ENCODE measurements around the gene AFAP1. TPM values are rescaled to one million over a fixed set of nuclear protein-coding genes. Genes with fewer than 3 reads are reported as not detected.

Gene AFAP1
- total and polyA plus RNA-seq, 2 of the 4 experiments (the other 2 are of a cell fraction): 48.2 to 80.9 TPM

DNA sequence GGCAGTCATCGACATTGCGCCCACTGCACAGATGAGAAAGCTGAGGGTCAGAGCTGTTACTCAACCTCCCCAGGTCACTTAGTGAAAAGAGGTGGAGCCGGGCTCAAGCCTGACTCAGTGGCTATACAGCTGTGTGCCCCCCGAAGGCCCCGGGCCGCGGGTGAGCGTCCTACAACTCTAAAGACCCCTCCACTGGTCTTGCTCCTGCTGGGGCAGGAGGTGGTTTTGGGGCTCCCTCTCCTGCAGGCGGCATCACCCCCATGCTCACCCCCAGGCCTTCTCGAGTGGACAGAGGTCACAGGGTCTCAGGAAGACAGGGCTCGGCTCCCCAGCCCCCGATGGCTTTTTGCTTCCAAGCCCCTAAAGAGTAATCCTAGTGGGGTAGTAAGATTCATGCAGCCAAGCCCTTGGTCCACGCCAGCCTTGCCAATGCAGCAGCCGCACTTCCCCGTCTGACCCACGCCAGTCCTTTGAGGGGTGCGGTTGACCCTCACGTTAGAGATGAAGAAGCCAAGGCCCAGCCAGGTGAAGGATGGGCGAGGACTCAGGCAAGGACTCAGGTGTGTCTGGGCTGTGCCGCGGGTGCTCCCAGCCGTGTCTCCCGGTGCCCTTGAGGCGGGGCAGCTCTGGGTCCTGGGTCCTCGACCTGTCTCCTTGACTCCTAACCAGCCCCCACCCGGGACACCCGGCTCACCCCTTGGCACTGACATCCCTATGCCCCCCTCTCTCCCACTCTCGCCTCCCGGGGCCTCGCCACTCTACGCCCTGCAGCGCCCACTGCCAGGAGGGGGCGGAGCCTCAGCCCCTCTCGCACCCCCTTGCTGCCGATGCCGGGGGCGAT lies 200.4 kb downstream of the AFAP1 start (continued):
- TF ChIP-seq FOS (IDR thresholded peaks at IDR 0.05; ENCODE audit: low read depth, low read length): no peak

DNA sequence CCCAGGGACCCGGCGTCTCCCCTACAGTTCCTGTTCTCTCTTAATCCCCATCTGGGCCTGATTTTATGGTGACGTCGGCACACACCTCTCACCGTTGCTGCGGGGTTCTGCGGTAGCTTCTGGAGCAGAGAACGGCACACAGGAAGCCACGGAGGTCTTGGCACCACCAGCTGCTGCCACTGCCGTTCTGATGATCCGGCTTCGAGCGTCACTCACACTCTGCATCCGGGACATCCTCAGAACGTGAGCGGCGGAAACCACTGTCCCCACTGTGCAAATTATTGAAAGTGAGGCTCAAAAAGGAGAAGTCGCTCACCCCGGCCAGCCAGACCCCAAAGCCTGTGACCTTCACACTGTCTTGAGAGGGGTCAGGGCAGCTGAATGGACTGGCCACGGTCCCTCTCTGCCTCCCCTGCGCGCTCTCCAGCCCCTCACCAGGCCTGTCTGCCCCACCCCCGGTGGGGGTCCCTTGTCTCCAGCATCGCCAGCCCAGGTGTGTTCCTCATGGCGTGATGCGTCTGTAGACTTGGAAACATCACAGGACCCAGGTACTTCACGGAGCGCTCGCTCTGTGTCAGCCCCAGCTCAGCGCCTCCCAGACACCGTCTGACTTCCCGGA lies 201.1 kb downstream of the AFAP1 start:
- no peak for ATAC-seq (ENCODE audit: low read depth)
- CTCF ChIA-PET: no interaction called here
- TF ChIP-seq CEBPB (IDR thresholded peaks at IDR 0.05; ENCODE audit: low read depth, low read length) (no peak), RFX5 (IDR thresholded peaks at IDR 0.05; ENCODE audit: low read depth, low read length) (no peak), FOS (IDR thresholded peaks at IDR 0.05; ENCODE audit: low read depth, low read length) (no peak), POLR2A (IDR thresholded peaks at IDR 0.05; ENCODE audit: low read depth, low read length) (no peak), BHLHE40 (IDR thresholded peaks at IDR 0.05; ENCODE audit: low read depth, low read length) (no peak), MAFK (IDR thresholded peaks at IDR 0.05; ENCODE audit: low read depth, low read length) (no peak), RAD21 (IDR thresholded peaks at IDR 0.05; ENCODE audit: low read length) (no peak), MXI1 (IDR thresholded peaks at IDR 0.05; ENCODE audit: borderline replicate concordance, low read depth, low read length) (no peak), SMC3 (IDR thresholded peaks at IDR 0.05; ENCODE audit: low read depth, low read length) (no peak), RCOR1 (IDR thresholded peaks at IDR 0.05; ENCODE audit: insufficient replicate concordance, low read length) (no peak), NFE2L2 (IDR thresholded peaks at IDR 0.05; ENCODE audit: low read depth, low read length) (no peak), MAZ (IDR thresholded peaks at IDR 0.05; ENCODE audit: borderline replicate concordance, low read depth, low read length) (no peak), CHD1 (IDR thresholded peaks at IDR 0.05; ENCODE audit: low read depth, low read length) (no peak)
- TF ChIP-seq, protein P1, sequence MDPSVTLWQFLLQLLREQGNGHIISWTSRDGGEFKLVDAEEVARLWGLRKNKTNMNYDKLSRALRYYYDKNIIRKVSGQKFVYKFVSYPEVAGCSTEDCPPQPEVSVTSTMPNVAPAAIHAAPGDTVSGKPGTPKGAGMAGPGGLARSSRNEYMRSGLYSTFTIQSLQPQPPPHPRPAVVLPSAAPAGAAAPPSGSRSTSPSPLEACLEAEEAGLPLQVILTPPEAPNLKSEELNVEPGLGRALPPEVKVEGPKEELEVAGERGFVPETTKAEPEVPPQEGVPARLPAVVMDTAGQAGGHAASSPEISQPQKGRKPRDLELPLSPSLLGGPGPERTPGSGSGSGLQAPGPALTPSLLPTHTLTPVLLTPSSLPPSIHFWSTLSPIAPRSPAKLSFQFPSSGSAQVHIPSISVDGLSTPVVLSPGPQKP (IDR thresholded peaks at IDR 0.05; ENCODE audit: borderline replicate concordance, low read depth, low read length): no peak
- TF ChIP-seq, protein P2, sequence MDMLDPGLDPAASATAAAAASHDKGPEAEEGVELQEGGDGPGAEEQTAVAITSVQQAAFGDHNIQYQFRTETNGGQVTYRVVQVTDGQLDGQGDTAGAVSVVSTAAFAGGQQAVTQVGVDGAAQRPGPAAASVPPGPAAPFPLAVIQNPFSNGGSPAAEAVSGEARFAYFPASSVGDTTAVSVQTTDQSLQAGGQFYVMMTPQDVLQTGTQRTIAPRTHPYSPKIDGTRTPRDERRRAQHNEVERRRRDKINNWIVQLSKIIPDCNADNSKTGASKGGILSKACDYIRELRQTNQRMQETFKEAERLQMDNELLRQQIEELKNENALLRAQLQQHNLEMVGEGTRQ (IDR thresholded peaks at IDR 0.05; ENCODE audit: low read depth, low read length): no peak

More for the DNA sequence above, 201.1 kb downstream of the AFAP1 start:
- Histone ChIP-seq H3K56ac (ENCODE audit: extremely low read depth, insufficient read depth, low read length) (no peak overlapping the region), H3K18ac (ENCODE audit: low read depth, low read length) (no peak overlapping the region), H2BK20ac (ENCODE audit: low read depth, low read length) (no peak overlapping the region), H3K9ac (ENCODE audit: low read depth, low read length) (no peak overlapping the region), H3K23ac (ENCODE audit: low read depth, low read length) (no peak overlapping the region), H2AK5ac (ENCODE audit: low read depth, low read length) (no peak overlapping the region), H3K4me1 (ENCODE audit: control insufficient read depth, insufficient read depth, low read length) (no peaks in the 10 kb centered on the region), H3K14ac (replicated peaks; ENCODE audit: low read depth, low read length) (no peak overlapping the region), H3K79me1 (ENCODE audit: low read depth in 1 of 2, low read length in 2 of 2) (no peaks in the 10 kb centered on the region), H4K5ac (ENCODE audit: low read depth, low read length) (no peak overlapping the region), H3K36me3 (ENCODE audit: control insufficient read depth, insufficient read depth, low read length) (no peaks in the 10 kb centered on the region), H3K27ac (ENCODE audit: insufficient read depth, low read length) (no peak overlapping the region), H2BK5ac (ENCODE audit: low read depth, low read length, poor library complexity, severe bottlenecking) (no peak overlapping the region), H3K4ac (ENCODE audit: low read depth, low read length) (no peak overlapping the region), H3K4me2 (ENCODE audit: low read depth, low read length) (no peak overlapping the region), H3K9me1 (ENCODE audit: insufficient read depth, low read length) (no peaks in the 10 kb centered on the region), H3K9me3 (ENCODE audit: control insufficient read depth, insufficient read depth, low read length) (no peaks in the 10 kb centered on the region), H2AK9ac (replicated peaks; ENCODE audit: low read depth, low read length, poor library complexity) (no peak overlapping the region), H3K4me3 (ENCODE audit: insufficient read depth, low read depth, low read length) (no peak overlapping the region), H4K8ac (ENCODE audit: low read depth in 2 of 2, low read length in 2 of 2) (no peak overlapping the region), H4K20me1 (ENCODE audit: insufficient read depth, low read length) (no peaks in the 10 kb centered on the region; the same call in 1 of the 2 replicates), H2AFZ (replicated peaks; ENCODE audit: low read length, poor library complexity) (no peak overlapping the region), H2BK120ac (ENCODE audit: low read depth, low read length) (no peak overlapping the region), H4K91ac (ENCODE audit: insufficient read depth, low read depth, low read length) (no peak overlapping the region), H2BK15ac (ENCODE audit: low read depth, low read length) (no peak overlapping the region), H3K27me3 (ENCODE audit: control insufficient read depth, insufficient read depth, low read length) (peaks cover 8% of the 10 kb centered on the region; the same call in 1 of the 2 replicates)
- BruUV-seq (replicated peaks): no TSS peak
- dilution Hi-C loops (cut with HindIII; ENCODE audit: low sequenced_read_pairs, unreplicated experiment): no loop called here
- intact Hi-C loops (cut with micrococcal nuclease): no loop called here
- in situ Hi-C loops (cut with MboI; ENCODE audit: low sequenced_read_pairs): no loop called here
- WGBS, 2 experiments (ENCODE audit: extremely low coverage in 2 of 2, insufficient read length in 1 of 2): 97% methylated on average over 24 of the region's 32 CpGs; no CpG with 5 or more reads in 1 of the 2 experiments
- POLR2A ChIA-PET (ENCODE audit: unreplicated experiment): no interaction called here
- no peak for DNase-seq

Data from IMR-90 (cell line).